Measurements from ENCODE around the gene NDE1. TPM values are rescaled to one million over a fixed set of nuclear protein-coding genes. Genes with fewer than 3 reads are reported as not detected.

Gene NDE1, protein sequence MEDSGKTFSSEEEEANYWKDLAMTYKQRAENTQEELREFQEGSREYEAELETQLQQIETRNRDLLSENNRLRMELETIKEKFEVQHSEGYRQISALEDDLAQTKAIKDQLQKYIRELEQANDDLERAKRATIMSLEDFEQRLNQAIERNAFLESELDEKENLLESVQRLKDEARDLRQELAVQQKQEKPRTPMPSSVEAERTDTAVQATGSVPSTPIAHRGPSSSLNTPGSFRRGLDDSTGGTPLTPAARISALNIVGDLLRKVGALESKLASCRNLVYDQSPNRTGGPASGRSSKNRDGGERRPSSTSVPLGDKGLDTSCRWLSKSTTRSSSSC
- total RNA-seq = 89.1 and 90.2 TPM in 2 replicates
- polyA plus RNA-seq = 26.3 and 28.0 TPM in 2 replicates
- 48.8 and 53.7 TPM in 2 replicates for polyA plus RNA-seq (2011; cell fraction: cytosol; rRNA removed)
- polyA plus RNA-seq (2011; cell fraction: nucleus; rRNA removed) = 39.1 and 46.3 TPM in 2 replicates
- polyA plus RNA-seq (2012) = 34.0 and 40.2 TPM in 2 replicates
- 32.1 and 40.4 TPM in 2 replicates for polyA minus RNA-seq
- polyA minus RNA-seq (2011; cell fraction: cytosol; rRNA and poly(A)+ RNA removed) = 38.9 TPM
- polyA minus RNA-seq (2011; cell fraction: nucleus; rRNA and poly(A)+ RNA removed) = 20.3 and 27.6 TPM in 2 replicates
- percentile 66 among the genes with signal in this experiment for Bru-seq, nascent RNA
- BruChase-seq, experiment 1, labeled RNA remaining after a 6-hour chase = percentile 72 among the genes with signal in this experiment
- BruChase-seq, experiment 2, labeled RNA remaining after a 2-hour chase = percentile 67 among the genes with signal in this experiment
- long read RNA-seq, partial matches to known transcripts = 2 of 13 reads
- long read RNA-seq, other reads (novel, unspliced or antisense) = 8 of 13 reads

DNA sequence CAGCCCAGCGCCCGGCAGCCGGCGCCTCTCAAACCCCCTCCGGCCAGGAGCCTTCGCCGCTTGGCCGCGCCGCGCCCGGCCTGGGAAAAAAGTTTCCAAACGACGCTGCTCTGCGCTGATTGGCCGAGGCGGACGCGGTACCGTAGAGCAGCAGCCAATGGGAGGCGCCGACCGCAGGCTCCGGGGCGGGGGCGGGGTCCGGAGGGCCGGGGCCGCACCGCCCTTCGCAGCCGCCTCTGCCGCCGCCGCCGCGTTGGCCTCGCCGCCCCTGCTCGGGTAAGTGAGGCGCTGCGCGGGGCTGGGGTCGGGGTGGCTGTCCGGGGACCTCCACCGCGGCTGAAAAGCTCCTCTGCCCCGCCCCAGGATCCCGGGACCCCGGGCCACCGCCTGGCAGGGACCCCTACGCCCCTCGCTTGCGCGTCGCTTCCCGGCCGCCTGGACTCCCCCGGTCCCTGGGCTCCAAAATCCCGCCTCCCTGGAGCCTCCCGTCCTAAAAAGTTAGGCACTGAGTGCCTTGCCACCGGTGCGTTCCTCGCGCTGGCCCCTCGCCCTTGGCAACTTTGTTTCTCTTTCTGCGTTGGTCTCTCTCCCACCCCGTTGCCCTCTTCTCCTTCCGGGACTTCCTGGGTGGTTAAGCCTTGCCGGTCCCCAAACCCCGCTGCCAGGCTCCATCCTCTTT, at the start of gene NDE1:
Gene NDE1, plus strand, starts transcription at position 227 of the 679 bp plus-strand sequence. CDS start 14,534 bp downstream, outside the sequence.
- H3K9me3 ChIP-seq (replicated peaks; ENCODE audit: control insufficient read depth, insufficient read depth, low read length) = no peaks in the 10 kb centered on the region
- peaks cover 0 to 2% of the 10 kb centered on the region in 2 experiments for H3K27me3 ChIP-seq (ENCODE audit: control insufficient read depth in 2 of 2, insufficient read depth in 2 of 2, low read length in 2 of 2)
- H3K4me3 ChIP-seq (replicated peaks in 1 of 3; ENCODE audit: insufficient read depth in 1 of 3, low read depth in 1 of 3, low read length in 3 of 3) = peak within 1 kb of the TSS; percentile 77 to 98 (median 83)
- peak within 1 kb of the TSS; percentile 81 for H3K9ac ChIP-seq (replicated peaks; ENCODE audit: extremely low read depth, insufficient read depth, low read length)
- H3K4me1 ChIP-seq (ENCODE audit: control insufficient read depth, extremely low read depth, insufficient read depth, low read length) = peaks cover 14% of the 10 kb centered on the region
- peaks cover 49% of the 10 kb centered on the region for H3K79me2 ChIP-seq (ENCODE audit: control insufficient read depth, insufficient read depth, low read length)
- peak within 1 kb of the TSS; percentile 71 for H2AFZ ChIP-seq (ENCODE audit: low read depth, low read length)
- peak within 1 kb of the TSS; percentile 53 for H3K4me2 ChIP-seq (ENCODE audit: insufficient read depth, low read length)
- H3K9me1 ChIP-seq (replicated peaks; ENCODE audit: control insufficient read depth, extremely low read depth, insufficient read depth, low read length) = no peaks in the 10 kb centered on the region
- dilution Hi-C loops (cut with MboI; ENCODE audit: extremely low pct_ligation_motif_present, low sequenced_read_pairs) = no loop called here
- BruUV-seq (replicated peaks) = no TSS peak
- peak; percentile 93 for DNase-seq (ENCODE audit: low read depth, low spot score)
- H4K20me1 ChIP-seq (replicated peaks; ENCODE audit: control insufficient read depth, extremely low read depth, insufficient read depth, low read length) = no peaks in the 10 kb centered on the region
- no peaks in the 10 kb centered on the region for H3K36me3 ChIP-seq (ENCODE audit: control insufficient read depth in 2 of 2, extremely low read depth in 1 of 2, insufficient read depth in 2 of 2, low read length in 2 of 2)
- FAIRE-seq = peak; percentile 89
- TF ChIP-seq GATA2 (IDR thresholded peaks at IDR 0.05; ENCODE audit: insufficient read depth, insufficient read length, low read depth, low read length) (no peak), MYC (IDR thresholded peaks at IDR 0.05; ENCODE audit: low read depth, low read length) (no peak), EZH2 (IDR thresholded peaks at IDR 0.05; ENCODE audit: borderline replicate concordance, low read depth, low read length, severe bottlenecking) (no peak), POLR2AphosphoS5 (IDR thresholded peaks at IDR 0.05; ENCODE audit: insufficient read depth, low read depth, low read length) (peak; percentile 83), JUN (IDR thresholded peaks at IDR 0.05; ENCODE audit: borderline replicate concordance, insufficient read depth, insufficient read length, low read depth) (no peak), POLR2A (IDR thresholded peaks at IDR 0.05; ENCODE audit: low read depth, low read length) (peak; percentile 78)
- TF ChIP-seq, protein P1, sequence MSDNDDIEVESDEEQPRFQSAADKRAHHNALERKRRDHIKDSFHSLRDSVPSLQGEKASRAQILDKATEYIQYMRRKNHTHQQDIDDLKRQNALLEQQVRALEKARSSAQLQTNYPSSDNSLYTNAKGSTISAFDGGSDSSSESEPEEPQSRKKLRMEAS (IDR thresholded peaks at IDR 0.05; ENCODE audit: insufficient read depth, insufficient read length) = no peak
- CTCF ChIA-PET = interaction anchor here (1.1 to 1.4 kb wide), 2 partner anchors 18 to 55 kb away, joined by 3 to 7 read pairs; no protein-coding TSS in a partner anchor
- intact Hi-C loops (cut with micrococcal nuclease) = loop anchor here (1.0 to 2.0 kb wide), 2 partner anchors 22 to 59 kb away; no protein-coding TSS in a partner anchor
- POLR2A ChIA-PET = no interaction called here
- peak within 1 kb of the TSS; percentile 57 for H3K27ac ChIP-seq (ENCODE audit: insufficient read depth, low read depth, low read length)

Measured in endothelial cell of umbilical vein (primary cell).